GM12864 (cell line): ENCODE results near the gene LHPP.

ENCODE experiments used
- DNase-seq: peaks from one replicate; pipeline ENCODE4 v3.0.0-alpha.2; 2011; ENCODE audit warnings: low read depth
- H3K4me3 ChIP-seq: 2 replicates; pipeline ENCODE4 v1.5.1; 2011; ENCODE audit warnings: mild to moderate bottlenecking, low read depth, low read length, control low read depth
- TF ChIP-seq, protein P1 (sequence below): IDR thresholded peaks from 2 replicates; pipeline ENCODE4 v1.5.1; 2011; ENCODE audit warnings: low read depth, mild to moderate bottlenecking, moderate library complexity, low read length, control low read depth, inconsistent platforms; ENCODE audit errors: missing control alignments

LHPP gene

DNA sequence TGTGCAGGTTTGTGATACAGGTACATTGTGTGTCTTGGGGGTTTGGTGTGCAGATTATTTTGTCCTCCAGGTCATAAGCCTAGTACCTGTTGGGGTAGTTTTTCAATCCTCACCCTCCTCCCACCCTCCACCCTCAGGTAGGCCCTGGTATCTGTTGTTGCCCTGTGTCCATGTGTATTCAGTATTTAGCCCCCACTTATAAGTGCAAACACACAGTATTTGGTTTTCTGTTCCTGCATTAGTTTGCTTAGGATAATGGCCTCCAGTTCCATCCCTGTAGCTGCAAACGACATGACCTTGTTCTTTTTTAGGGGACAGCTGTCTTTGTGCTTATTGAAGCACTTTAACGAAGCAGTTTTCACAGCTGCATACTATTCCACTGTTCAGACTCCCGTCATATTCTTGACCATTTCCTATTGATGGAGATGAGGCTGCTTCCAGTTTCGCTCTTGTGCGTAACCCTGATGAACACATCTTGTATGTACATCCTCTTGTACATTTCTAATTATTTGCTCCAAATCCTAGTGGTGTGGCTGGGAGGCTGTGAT is 47.4 kb downstream of the LHPP start:
- H3K4me3 ChIP-seq, result no peak overlapping the region
- DNase-seq, result no peak
- TF ChIP-seq, protein P1, sequence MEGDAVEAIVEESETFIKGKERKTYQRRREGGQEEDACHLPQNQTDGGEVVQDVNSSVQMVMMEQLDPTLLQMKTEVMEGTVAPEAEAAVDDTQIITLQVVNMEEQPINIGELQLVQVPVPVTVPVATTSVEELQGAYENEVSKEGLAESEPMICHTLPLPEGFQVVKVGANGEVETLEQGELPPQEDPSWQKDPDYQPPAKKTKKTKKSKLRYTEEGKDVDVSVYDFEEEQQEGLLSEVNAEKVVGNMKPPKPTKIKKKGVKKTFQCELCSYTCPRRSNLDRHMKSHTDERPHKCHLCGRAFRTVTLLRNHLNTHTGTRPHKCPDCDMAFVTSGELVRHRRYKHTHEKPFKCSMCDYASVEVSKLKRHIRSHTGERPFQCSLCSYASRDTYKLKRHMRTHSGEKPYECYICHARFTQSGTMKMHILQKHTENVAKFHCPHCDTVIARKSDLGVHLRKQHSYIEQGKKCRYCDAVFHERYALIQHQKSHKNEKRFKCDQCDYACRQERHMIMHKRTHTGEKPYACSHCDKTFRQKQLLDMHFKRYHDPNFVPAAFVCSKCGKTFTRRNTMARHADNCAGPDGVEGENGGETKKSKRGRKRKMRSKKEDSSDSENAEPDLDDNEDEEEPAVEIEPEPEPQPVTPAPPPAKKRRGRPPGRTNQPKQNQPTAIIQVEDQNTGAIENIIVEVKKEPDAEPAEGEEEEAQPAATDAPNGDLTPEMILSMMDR, result no peak

GRCh38 chr10:124509880-124510632 is 48.4 kb downstream of the LHPP start:
- TF ChIP-seq, protein P1, result no peak
- H3K4me3 ChIP-seq, result no peak overlapping the region
- DNase-seq, result no peak

GRCh38 chr10:124510759-124511158 is 49.1 kb downstream of the LHPP start:
- DNase-seq, result no peak
- no peak overlapping the region for H3K4me3 ChIP-seq
- TF ChIP-seq, protein P1, result no peak

GRCh38 chr10:124511205-124512039 is 49.8 kb downstream of the LHPP start:
- H3K4me3 ChIP-seq, result no peak overlapping the region
- TF ChIP-seq, protein P1, result no peak
- DNase-seq, result no peak

DNA sequence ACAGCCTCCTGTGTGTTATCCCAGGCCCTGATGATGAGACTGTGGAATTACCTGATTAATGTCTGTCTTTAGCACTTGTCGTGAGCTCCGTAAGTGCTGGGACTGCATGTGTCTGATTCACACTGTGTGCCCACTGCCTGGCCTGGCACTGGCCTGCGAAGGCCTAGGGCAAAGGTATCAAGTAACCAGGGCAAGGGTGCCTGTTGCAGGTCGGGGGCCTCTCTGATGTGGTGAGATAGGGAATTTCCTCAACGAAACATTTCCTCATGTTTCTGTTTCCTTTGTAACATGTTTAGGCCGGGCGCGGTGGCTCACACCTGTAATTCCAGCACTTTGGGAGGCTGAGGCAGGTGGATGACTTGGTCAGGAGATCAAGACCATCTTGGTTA is 50.4 kb downstream of the LHPP start:
- H3K4me3 ChIP-seq, result no peak overlapping the region
- DNase-seq, result no peak
- TF ChIP-seq, protein P1, result no peak

- DNase-seq, result no peak
- H3K4me3 ChIP-seq, result no peak overlapping the region
- TF ChIP-seq, protein P1, result no peak
Measured at GRCh38 chr10:124512600-124512999, 51.0 kb downstream of the LHPP start.
